GM06990 (cell line): ENCODE results near the gene CNTNAP2.

Source experiments
- DNase-seq: peaks from one replicate; pipeline ENCODE4 v3.0.0-alpha.2; 2011; ENCODE audit not compliant: insufficient read length; ENCODE audit errors: extremely low read depth
- H3K27me3 ChIP-seq: replicated peaks from 2 replicates; pipeline ENCODE4 v1.6.0; 2011; ENCODE audit warnings: low read length; ENCODE audit not compliant: control insufficient read depth, insufficient read depth
- H3K36me3 ChIP-seq: 2 replicates; pipeline ENCODE4 v1.5.1; 2011; ENCODE audit warnings: low read length; ENCODE audit not compliant: control insufficient read depth, insufficient read depth
- H3K4me3 ChIP-seq: replicated peaks from 2 replicates; pipeline ENCODE4 v1.5.1; 2011; ENCODE audit warnings: low read depth, mild to moderate bottlenecking, control low read depth, low read length
- CTCF ChIP-seq: IDR thresholded peaks from 2 replicates; pipeline ENCODE4 v1.5.1; 2011; ENCODE audit warnings: low read length, control low read depth, mild to moderate bottlenecking, inconsistent platforms; ENCODE audit not compliant: insufficient read depth, poor library complexity, severe bottlenecking

The CNTNAP2 gene

DNA sequence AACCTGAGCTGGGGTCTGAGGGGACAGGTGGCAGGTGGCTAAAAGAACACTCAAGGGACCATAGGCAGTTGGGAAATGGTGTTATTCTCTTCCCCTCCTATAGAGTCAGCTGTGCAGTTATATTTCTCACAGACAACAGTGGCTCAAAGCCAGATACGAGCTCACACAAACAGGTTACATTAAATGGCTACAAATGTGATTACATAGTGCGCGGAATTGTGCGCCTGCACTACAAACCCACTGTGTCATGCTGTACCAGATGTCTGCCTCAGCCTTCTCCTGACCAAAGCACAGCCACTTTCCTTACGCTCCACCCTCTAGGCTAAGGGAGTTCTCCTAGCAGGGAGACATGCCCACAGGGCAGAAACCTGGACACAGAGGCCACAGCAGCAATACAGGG lies 387.2 kb downstream of the CNTNAP2 start:
- no peaks in the 10 kb centered on the region for H3K27me3 ChIP-seq
- H3K36me3 ChIP-seq, result no peaks in the 10 kb centered on the region
- no peak for TF ChIP-seq CTCF
- no peak for DNase-seq
- H3K4me3 ChIP-seq, result no peak overlapping the region

- no peak for DNase-seq
These were observed 393.6 kb downstream of the CNTNAP2 start for GRCh38 chr7:146510088-146510680.

GRCh38 chr7:146514304-146514703 lies 397.7 kb downstream of the CNTNAP2 start:
- no peak for DNase-seq
- TF ChIP-seq CTCF, result no peak
- Histone ChIP-seq H3K4me3 (no peak overlapping the region), H3K36me3 (no peaks in the 10 kb centered on the region), H3K27me3 (no peaks in the 10 kb centered on the region)

More at GRCh38 chr7:146510088-146510680, 393.6 kb downstream of the CNTNAP2 start:
- H3K4me3 ChIP-seq, result no peak overlapping the region
- H3K27me3 ChIP-seq, result no peaks in the 10 kb centered on the region
- TF ChIP-seq CTCF, result no peak
- no peaks in the 10 kb centered on the region for H3K36me3 ChIP-seq

GRCh38 chr7:146528581-146528980 lies 412.0 kb downstream of the CNTNAP2 start:
- DNase-seq, result no peak
- no peak for TF ChIP-seq CTCF

DNA sequence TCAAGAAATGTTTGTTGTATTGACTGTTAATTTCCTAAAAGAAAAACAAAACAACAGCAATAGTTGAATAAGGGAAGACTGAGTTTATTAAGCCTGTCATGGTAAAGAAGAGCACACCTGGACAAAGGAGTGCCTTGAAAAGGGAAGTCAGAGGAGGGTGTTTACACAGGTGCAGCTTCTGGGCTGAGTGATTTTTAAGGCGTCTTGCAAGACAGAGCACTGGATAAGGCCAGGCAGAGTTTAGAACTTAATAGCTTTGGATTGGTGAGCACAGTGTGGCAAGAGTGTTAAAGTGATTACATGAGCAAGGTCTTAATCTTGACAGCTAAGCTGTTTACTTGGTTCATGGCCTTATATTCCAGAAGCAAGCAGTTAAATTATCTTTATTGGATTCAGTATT lies 423.2 kb downstream of the CNTNAP2 start:
- no peaks in the 10 kb centered on the region for H3K36me3 ChIP-seq
- no peak for TF ChIP-seq CTCF
- H3K27me3 ChIP-seq, result no peaks in the 10 kb centered on the region
- H3K4me3 ChIP-seq, result no peak overlapping the region
- DNase-seq, result no peak

More at GRCh38 chr7:146528581-146528980, 412.0 kb downstream of the CNTNAP2 start:
- H3K27me3 ChIP-seq, result no peaks in the 10 kb centered on the region
- H3K36me3 ChIP-seq, result no peaks in the 10 kb centered on the region
- no peak overlapping the region for H3K4me3 ChIP-seq

- H3K27me3 ChIP-seq, result no peaks in the 10 kb centered on the region
- H3K36me3 ChIP-seq, result no peaks in the 10 kb centered on the region
- no peak for TF ChIP-seq CTCF
These were observed 425.5 kb downstream of the CNTNAP2 start for GRCh38 chr7:146542101-146542500.

More at GRCh38 chr7:146542101-146542500, 425.5 kb downstream of the CNTNAP2 start:
- no peak for DNase-seq
- H3K4me3 ChIP-seq, result no peak overlapping the region
